ENCODE data around the gene PACSIN1. TPM values are rescaled to one million over a fixed set of nuclear protein-coding genes. Genes with fewer than 3 reads are reported as not detected.

PACSIN1 gene
- total RNA-seq, 1 experiment from 2014 or later: 7.0 TPM

DNA sequence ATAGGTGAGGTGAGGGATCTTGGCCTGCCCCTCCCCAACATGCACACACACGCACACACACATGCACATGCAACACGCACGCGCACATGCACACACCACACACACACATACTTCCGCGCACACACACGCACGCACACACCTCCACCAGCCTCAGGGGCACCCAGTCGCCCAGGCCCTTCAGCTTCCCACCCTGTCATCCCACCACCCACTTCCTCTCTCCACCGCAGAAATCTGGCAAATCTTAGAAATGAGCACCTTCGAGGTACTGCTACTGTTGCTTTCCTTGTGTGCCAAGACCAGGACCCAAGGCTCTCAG is 89.1 kb downstream of the PACSIN1 start:
- Histone ChIP-seq H2AK5ac (ENCODE audit: insufficient read length, low read length) (no peak overlapping the region), H4K20me1 (ENCODE audit: control insufficient read depth, insufficient read depth, insufficient read length) (no peaks in the 10 kb centered on the region)
- no peaks in the 10 kb centered on the region; a peak in 1 of 5 replicates for H3K9me3 Mint-ChIP-seq

More for the DNA sequence above, 89.1 kb downstream of the PACSIN1 start:
- H3T11ph ChIP-seq (ENCODE audit: low read length): no peak overlapping the region
- no peaks in the 10 kb centered on the region for H3K27me3 ChIP-seq (ENCODE audit: insufficient read depth, low read length)
- no peak overlapping the region for H3K9ac ChIP-seq (ENCODE audit: extremely low read depth, insufficient read length, low read length)
- Mint-ChIP-seq H3K36me3 (ENCODE audit: insufficient read depth in 1 of 3, low read depth in 3 of 3) (no peaks in the 10 kb centered on the region), H3K4me1 (peaks cover 14 to 29% of the 10 kb centered on the region in 2 experiments), H3K4me3 (no peak overlapping the region), H3K27ac (no peak overlapping the region), H3K27me3 (ENCODE audit: low read depth) (peaks cover 1% of the 10 kb centered on the region)
- TF ChIP-seq, protein P1, sequence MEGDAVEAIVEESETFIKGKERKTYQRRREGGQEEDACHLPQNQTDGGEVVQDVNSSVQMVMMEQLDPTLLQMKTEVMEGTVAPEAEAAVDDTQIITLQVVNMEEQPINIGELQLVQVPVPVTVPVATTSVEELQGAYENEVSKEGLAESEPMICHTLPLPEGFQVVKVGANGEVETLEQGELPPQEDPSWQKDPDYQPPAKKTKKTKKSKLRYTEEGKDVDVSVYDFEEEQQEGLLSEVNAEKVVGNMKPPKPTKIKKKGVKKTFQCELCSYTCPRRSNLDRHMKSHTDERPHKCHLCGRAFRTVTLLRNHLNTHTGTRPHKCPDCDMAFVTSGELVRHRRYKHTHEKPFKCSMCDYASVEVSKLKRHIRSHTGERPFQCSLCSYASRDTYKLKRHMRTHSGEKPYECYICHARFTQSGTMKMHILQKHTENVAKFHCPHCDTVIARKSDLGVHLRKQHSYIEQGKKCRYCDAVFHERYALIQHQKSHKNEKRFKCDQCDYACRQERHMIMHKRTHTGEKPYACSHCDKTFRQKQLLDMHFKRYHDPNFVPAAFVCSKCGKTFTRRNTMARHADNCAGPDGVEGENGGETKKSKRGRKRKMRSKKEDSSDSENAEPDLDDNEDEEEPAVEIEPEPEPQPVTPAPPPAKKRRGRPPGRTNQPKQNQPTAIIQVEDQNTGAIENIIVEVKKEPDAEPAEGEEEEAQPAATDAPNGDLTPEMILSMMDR (conservative IDR thresholded peaks at IDR 0.05): no peak
- no peak overlapping the region for H4K5ac ChIP-seq (ENCODE audit: insufficient read length, low read depth, low read length)
- no peak overlapping the region for H2BK120ac ChIP-seq (ENCODE audit: low read depth, low read length, poor library complexity, severe bottlenecking)
- no peak overlapping the region for H4K91ac ChIP-seq (ENCODE audit: insufficient read length, low read depth, low read length)
- no peak overlapping the region for H2BK20ac ChIP-seq (ENCODE audit: low read depth, low read length, poor library complexity, severe bottlenecking)
- H3K23ac ChIP-seq (ENCODE audit: insufficient read length, low read depth, low read length): no peak overlapping the region
- H2BK12ac ChIP-seq (ENCODE audit: insufficient read length, low read depth, low read length): no peak overlapping the region
- no peak overlapping the region for H3K14ac ChIP-seq (ENCODE audit: insufficient read depth, low read length)
- no peak overlapping the region for H3K4ac ChIP-seq (ENCODE audit: low read depth, low read length)
- DNase-seq: no peak
- H3K18ac ChIP-seq (ENCODE audit: insufficient read length, low read depth, low read length): no peak overlapping the region
- no CpG with 5 or more reads among the region's 11 CpGs for WGBS (ENCODE audit: extremely low coverage, insufficient read length, low lambda C conversion rate)
- H3K56ac ChIP-seq (ENCODE audit: insufficient read length, low read depth, low read length): no peak overlapping the region
- no peaks in the 10 kb centered on the region for H3K79me2 ChIP-seq (ENCODE audit: insufficient read depth, low read length)
- H3K9me3 ChIP-seq (ENCODE audit: control insufficient read depth, low read depth, low read length): no peaks in the 10 kb centered on the region
- no peak overlapping the region for H3K4me2 ChIP-seq (ENCODE audit: insufficient read depth, insufficient read length, low read length)
- H3K23me2 ChIP-seq (ENCODE audit: insufficient read length, low read depth, low read length, poor library complexity, severe bottlenecking): no peaks in the 10 kb centered on the region
- no peak overlapping the region for H2BK15ac ChIP-seq (ENCODE audit: low read depth, low read length)
- no peak overlapping the region for H2AFZ ChIP-seq (ENCODE audit: low read length)
- no peaks in the 10 kb centered on the region for H3K4me1 ChIP-seq (ENCODE audit: insufficient read depth, low read length)
- no peak overlapping the region for H2BK5ac ChIP-seq (ENCODE audit: insufficient read length, low read length)
- H3K79me1 ChIP-seq (ENCODE audit: insufficient read depth, low read depth, low read length, poor library complexity, severe bottlenecking): no peaks in the 10 kb centered on the region
- H4K8ac ChIP-seq (replicated peaks; ENCODE audit: insufficient read length, low read depth, low read length): no peak overlapping the region
- H3K27ac ChIP-seq (ENCODE audit: insufficient read length, low read depth, low read length): no peak overlapping the region
